Spleen (tissue), 7 donors: ENCODE results near the gene LRRC56.

Source experiments
- CTCF ChIP-seq, 11 experiments: fragments of 200-600 bp in 7 of 11; fragments of 450-650 bp in 4 of 11; sonication (generic) in 4 of 11; IDR thresholded peaks in 8 of 11; conservative IDR thresholded peaks in 3 of 11; 1 replicate in 7 of 11; 2 replicates in 4 of 11; pipeline versions ENCODE4 v1.4.0 to v1.8.0; 2016 to 2021; ENCODE audit warnings: antibody characterized with exemption in 11 of 11, inconsistent platforms in 4 of 11, mild to moderate bottlenecking in 1 of 11
- POLR2A ChIP-seq, 3 donors: fragments of 450-650 bp; IDR thresholded peaks; one replicate each; pipeline ENCODE4 v1.5.1; 2017; ENCODE audit warnings: antibody characterized with exemption in 3 of 3, mild to moderate bottlenecking in 1 of 3
- POLR2AphosphoS5 ChIP-seq, 3 donors: sonication (generic); formaldehyde crosslinking; IDR thresholded peaks; one replicate each; pipeline ENCODE4 v1.5.1; 2017; ENCODE audit warnings: antibody characterized with exemption in 3 of 3
- donor health status: DM: no; HTN: no; CAD: no; lungs with moderate emphysema.
- donor health status: DM: no; HTN: no; CAD: no.
- donor health status: DM: no; HTN: no; CAD: no.

GRCh38 chr11:528166-528814 lies 9.0 kb upstream of the LRRC56 start:
- TF ChIP-seq CTCF (IDR thresholded peaks at IDR 0.05 in 8 of 11, conservative IDR thresholded peaks at IDR 0.05 in 3 of 11): no peak
- TF ChIP-seq POLR2A (IDR thresholded peaks at IDR 0.05): no peak
- peak in 1 of 3 donors; percentile 10 for TF ChIP-seq POLR2AphosphoS5 (IDR thresholded peaks at IDR 0.05)
